ENCODE data around the gene SMIM13.
A peak's percentile ranks its signal among the peaks of the same experiment; 100 is the strongest.
"Not testable (repeated sequence)": the region's sequence is repeated elsewhere in the genome, so short reads cannot be mapped to it uniquely, and the experiment has no call there.

The SMIM13 gene

GRCh38 chr6:11083491-11083890 is 10.1 kb upstream of the SMIM13 start:
- TF ChIP-seq, protein P1, sequence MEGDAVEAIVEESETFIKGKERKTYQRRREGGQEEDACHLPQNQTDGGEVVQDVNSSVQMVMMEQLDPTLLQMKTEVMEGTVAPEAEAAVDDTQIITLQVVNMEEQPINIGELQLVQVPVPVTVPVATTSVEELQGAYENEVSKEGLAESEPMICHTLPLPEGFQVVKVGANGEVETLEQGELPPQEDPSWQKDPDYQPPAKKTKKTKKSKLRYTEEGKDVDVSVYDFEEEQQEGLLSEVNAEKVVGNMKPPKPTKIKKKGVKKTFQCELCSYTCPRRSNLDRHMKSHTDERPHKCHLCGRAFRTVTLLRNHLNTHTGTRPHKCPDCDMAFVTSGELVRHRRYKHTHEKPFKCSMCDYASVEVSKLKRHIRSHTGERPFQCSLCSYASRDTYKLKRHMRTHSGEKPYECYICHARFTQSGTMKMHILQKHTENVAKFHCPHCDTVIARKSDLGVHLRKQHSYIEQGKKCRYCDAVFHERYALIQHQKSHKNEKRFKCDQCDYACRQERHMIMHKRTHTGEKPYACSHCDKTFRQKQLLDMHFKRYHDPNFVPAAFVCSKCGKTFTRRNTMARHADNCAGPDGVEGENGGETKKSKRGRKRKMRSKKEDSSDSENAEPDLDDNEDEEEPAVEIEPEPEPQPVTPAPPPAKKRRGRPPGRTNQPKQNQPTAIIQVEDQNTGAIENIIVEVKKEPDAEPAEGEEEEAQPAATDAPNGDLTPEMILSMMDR (IDR thresholded peaks at IDR 0.05; ENCODE audit: low read depth, low read length, missing control alignments) = no peak
- DNase-seq (ENCODE audit: low read depth) = no peak
- H3K4me3 ChIP-seq (ENCODE audit: low read depth, low read length) = no peak overlapping the region

GRCh38 chr6:11083956-11084355 is 9.7 kb upstream of the SMIM13 start:
- DNase-seq (ENCODE audit: low read depth) = no peak
- TF ChIP-seq, protein P1 (IDR thresholded peaks at IDR 0.05; ENCODE audit: low read depth, low read length, missing control alignments) = no peak
- H3K4me3 ChIP-seq (ENCODE audit: low read depth, low read length) = no peak overlapping the region

GRCh38 chr6:11085758-11086435 is 7.7 kb upstream of the SMIM13 start:
- DNase-seq (ENCODE audit: low read depth) = no peak
- no peak overlapping the region for H3K4me3 ChIP-seq (ENCODE audit: low read depth, low read length)
- TF ChIP-seq, protein P1 (IDR thresholded peaks at IDR 0.05; ENCODE audit: low read depth, low read length, missing control alignments) = no peak

DNA sequence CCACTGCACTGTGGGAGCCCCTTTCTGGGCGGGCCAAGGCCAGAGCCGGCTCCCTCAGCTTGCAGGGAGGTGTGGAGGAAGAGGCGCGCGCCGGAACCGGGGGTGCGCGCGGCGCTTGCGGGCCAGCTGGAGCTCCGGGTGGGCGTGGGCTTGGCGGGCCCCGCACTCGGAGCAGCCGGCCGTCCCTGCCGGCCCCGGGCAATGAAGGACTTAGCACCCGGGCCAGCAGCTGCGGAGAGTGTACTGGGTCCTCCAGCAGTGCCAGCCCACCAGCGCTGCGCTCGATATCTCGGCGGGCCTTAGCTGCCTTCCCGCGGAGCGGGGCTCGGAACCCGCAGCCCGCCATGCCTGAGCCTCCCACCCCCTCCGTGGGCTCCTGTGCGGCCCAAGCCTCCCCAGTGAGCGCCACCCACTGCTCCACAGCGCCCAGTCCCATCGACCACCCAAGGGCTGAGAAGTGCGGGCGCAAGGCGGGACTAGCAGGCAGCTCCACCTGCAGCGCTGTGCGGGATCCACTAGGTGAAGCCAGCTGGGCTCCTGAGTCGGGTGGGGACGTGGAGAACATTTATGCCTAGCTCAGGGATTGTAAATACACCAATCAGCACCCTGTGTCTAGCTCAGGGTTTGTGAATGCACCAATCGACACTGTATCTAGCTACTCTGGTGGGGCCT is 6.4 kb upstream of the SMIM13 start:
- not testable (repeated sequence) for DNase-seq (ENCODE audit: low read depth); H3K4me3 ChIP-seq (ENCODE audit: low read depth, low read length)

- TF ChIP-seq, protein P1 (IDR thresholded peaks at IDR 0.05; ENCODE audit: low read depth, low read length, missing control alignments) = no peak
- no peak for DNase-seq (ENCODE audit: low read depth)
- H3K4me3 ChIP-seq (ENCODE audit: low read depth, low read length) = no peak overlapping the region
Measured at GRCh38 chr6:11089695-11090094, 3.9 kb upstream of the SMIM13 start.

DNA sequence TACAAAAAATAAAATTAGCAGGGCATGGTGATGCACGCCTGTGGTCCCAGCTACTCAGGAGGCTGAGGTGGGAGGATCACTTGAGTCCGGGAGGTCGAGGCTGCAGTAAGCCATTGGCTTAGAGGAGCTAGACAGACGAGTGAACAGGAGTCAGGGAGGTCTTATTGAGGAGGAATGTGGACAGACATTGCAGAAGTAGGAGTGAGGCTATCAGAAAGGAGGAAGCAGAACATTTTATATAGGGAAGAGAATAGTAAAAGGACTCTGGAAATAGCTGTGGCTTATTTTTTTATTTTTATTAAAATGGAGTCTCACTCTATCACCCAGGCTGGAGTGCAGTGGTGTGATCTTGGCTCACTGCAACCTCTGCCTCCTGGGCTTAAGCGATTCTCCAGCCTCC is 2.5 kb upstream of the SMIM13 start:
- not testable (repeated sequence) for DNase-seq (ENCODE audit: low read depth); H3K4me3 ChIP-seq (ENCODE audit: low read depth, low read length)

DNA sequence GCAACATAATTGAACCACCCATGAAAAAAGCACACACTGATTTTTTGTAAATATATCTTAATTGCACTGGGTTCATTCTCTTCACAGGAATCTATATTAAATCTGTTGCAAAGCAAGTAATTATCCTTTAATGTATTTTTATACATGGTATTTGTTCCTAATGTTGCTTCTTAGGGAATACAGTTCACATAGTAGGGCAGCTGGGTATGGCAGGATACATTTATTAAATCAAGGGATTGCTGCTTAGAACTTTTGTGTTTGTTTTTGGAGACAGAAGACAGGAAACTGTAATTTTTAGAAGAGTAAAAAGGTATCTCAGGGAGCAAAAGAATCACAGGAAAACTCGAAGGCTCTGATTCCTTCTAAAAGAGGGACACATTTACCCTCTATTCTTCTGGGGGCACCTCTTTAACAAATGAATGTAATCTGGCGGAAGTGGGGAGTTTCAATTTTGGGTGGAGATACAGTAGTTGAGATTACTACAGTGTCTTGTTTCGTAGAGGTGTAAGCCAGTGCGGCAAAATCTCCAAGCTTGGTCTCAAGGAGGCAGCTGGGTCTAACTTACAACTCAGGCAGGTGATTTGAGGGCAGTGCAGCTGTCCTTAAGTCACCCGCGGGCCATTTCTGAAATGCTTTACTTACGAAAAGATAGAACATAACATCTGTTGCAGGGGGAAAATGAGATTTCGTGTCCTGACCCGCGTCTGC is 812 bp upstream of the SMIM13 start:
- TF ChIP-seq, protein P1 (IDR thresholded peaks at IDR 0.05; ENCODE audit: low read depth, low read length, missing control alignments) = no peak
- DNase-seq (ENCODE audit: low read depth) = peak; percentile 71
- peak overlapping the region; percentile 95 for H3K4me3 ChIP-seq (ENCODE audit: low read depth, low read length)

- TF ChIP-seq, protein P1 (IDR thresholded peaks at IDR 0.05; ENCODE audit: low read depth, low read length, missing control alignments) = no peak
- DNase-seq (ENCODE audit: low read depth) = no peak
- H3K4me3 ChIP-seq (ENCODE audit: low read depth, low read length) = peak overlapping the region; percentile 95
Measured at GRCh38 chr6:11093376-11093625, 333 bp upstream of the SMIM13 start.
